GM21367 (cell line): ENCODE results near the gene TMEM131L.
A peak's percentile ranks its signal among the peaks of the same experiment; 100 is the strongest.
"Not testable (repeated sequence)": the region's sequence is repeated elsewhere in the genome, so short reads cannot be mapped to it uniquely, and the experiment has no call there.

ENCODE experiments used
- ATAC-seq: cut with Tn5 transposase; IDR thresholded peaks from one replicate; pipeline ENCODE4 v1.9.1; 2021; ENCODE audit not compliant: unreplicated experiment

Gene TMEM131L

GRCh38 chr4:153497988-153498967, 32.1 kb downstream of the TMEM131L start:
- ATAC-seq = peak; percentile 69

GRCh38 chr4:153499005-153499404, 32.8 kb downstream of the TMEM131L start:
- no peak for ATAC-seq

DNA sequence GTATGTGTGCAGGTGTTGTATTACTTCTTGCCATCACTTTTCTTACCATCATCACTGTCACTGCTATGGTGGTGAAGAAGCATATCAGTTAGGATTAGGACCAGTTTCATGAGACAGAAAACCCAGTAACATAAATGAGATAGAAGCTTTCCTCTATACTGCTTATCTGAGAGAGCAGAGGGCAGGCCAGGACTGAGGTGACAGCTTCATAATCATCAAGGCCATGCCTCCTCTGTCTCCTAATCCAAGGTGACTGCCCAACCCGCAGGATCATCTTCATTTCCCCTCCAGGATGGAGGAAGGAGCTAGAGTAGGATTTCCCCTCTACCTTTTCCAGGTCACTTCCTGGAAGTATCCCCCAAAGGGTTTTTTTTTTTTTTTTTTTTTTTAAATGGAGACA, 35.4 kb downstream of the TMEM131L start:
- ATAC-seq = no peak

- ATAC-seq = no peak
Measured at GRCh38 chr4:153502584-153502983, 36.4 kb downstream of the TMEM131L start.

DNA sequence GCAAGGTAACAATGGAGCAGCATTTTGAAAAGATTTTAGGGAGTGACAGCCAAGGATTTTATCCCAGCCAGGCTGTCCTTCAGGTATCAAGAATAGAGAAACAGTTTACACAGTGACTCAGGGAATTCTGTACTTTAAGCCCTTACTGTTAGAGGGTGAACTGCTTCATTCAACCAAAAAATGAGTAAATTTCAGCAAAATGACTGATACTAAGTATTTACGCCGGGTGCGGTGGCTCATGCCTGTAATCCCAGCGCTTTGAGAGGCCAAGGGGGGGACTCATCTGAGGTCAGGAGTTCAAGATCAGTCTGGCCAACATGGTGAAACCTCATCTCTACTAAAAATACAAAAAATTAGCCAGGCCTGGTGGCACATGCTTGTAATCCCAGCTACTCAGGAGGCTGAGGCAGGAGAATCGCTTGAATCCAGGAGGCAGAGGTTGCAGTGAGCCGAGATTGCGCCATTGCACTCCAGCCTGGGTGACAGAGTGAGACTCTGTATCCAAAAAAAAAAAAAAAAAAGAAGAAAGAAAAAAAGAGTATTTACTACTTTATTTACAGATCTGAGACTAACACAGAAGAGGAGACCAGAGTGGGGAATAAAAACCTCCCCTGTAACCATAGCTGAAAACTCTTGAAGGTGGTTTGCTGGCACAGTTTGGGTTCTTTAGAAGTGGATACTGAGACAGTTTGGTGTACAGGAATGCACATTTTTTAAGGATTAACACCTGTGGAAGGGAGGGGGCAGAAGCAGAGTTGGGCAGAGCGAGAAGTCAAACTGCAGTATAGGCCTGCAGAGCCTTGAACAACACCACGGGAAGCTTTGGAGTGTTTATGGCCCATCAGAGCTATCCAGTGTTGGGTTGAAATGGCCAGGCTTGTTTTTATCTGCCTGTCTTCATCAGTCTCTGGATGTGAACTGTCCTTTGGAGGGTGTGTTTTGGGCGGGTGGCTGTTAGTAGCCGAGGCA, 40.5 kb downstream of the TMEM131L start:
- ATAC-seq = no peak

- ATAC-seq = no peak
Measured at GRCh38 chr4:153507310-153508073, 41.3 kb downstream of the TMEM131L start.

GRCh38 chr4:153509212-153509611, 43.1 kb downstream of the TMEM131L start:
- not testable (repeated sequence) for ATAC-seq

- no peak for ATAC-seq
Measured at GRCh38 chr4:153509724-153510123, 43.6 kb downstream of the TMEM131L start.

- ATAC-seq = no peak
Measured at GRCh38 chr4:153510252-153511001, 44.3 kb downstream of the TMEM131L start.

DNA sequence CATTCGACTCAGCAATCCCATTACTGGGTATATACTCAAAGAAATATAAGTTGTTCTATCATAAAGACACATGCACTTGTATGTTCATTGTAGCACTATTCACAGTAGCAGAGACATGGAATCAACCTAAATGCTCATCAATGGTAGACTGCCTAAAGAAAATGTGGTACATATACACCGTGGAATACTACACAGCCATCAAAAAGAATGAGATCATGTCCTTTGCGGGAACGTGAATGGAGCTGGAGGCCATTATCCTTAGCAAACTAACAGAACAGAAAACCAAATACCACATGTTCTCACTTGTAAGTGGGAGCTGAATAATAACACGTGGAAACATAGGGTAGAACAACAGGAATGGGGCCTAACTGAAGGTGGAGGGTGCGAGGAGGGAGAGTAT, 44.9 kb downstream of the TMEM131L start:
- no peak for ATAC-seq

DNA sequence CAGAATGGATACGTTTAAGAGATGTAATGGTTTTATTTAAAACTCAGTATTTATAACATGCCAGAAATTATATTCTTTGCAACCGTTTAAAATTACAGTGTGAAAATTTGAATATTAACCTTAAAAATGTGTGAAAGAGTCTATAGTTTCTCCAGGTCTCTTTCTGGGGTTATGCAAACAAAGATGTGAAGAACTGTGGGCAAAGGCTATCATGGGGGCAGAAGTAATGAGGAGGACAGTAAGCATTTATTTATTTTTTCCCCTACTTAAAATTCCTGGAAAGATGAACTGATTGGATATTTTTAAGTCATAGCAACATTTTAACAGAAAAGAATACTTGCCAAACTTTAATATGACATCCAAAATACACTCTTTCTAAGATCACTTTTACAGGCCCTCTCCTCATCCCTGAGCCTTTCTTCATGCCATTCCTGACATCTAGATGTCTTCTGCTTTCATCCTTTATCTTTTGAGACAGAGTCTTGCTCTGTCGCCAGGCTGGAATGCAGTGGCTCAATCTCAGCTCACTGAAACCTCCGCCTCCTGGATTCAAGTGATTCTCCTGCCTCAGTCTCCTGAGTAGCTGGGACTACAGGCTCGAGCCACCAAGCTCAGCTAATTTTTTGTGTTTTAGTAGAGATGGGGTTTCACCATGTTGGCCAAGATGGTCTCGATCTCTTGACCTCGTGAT, 46.1 kb downstream of the TMEM131L start:
- no peak for ATAC-seq

DNA sequence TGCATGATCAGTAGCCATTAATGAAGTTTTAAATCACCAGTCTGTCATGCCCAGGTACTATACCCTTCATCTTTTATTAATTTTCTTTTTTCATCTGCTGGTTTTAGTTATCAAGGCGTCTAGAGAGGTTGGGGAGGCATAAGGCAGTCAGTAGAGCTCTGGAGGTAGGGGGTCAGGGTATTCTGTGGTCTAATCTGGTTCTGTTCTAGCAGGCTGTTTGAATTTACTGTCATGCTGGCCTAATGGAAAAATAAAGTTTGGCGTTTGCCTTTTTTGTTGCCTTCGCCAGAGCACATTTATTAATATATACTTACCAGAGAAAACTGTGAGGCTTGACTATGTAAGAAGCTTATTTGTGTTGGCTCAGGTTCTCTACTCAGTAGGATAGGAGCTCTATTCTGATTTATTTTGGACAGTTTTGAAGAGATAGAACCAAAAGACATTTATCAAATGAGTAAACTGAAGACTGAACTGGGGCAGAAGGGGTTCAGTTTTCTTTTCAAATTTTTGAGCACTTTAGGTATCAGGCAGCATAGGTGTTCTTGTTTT, 46.9 kb downstream of the TMEM131L start:
- ATAC-seq = no peak

GRCh38 chr4:153513596-153513995, 47.4 kb downstream of the TMEM131L start:
- no peak for ATAC-seq

DNA sequence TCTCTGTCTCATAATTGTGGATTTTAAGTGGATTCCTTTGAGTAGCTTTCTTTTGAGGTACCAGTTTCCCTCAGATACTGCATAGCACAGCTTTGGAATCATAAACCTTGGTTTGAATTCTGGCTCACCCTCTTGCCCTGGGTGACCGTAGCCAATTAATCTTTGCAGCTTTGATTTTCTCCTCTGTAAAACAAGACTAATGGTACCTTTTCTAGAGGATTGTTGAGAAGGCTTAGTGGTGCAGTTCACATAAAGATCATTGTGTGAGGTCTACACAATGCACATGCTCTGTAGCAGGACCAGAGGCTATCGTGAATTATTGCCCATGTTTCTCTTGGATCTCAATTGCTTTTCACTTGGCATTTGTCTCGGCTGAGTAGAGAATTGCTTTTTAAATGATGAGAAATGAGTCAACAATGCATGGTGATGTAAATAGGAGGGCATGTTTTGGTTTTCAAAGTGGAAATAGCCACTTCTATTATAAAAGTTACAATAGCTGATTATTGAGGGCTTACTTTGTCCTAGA, 47.9 kb downstream of the TMEM131L start:
- ATAC-seq = no peak

GRCh38 chr4:153514688-153515426, 48.7 kb downstream of the TMEM131L start:
- ATAC-seq = no peak

- ATAC-seq = no peak
Measured at GRCh38 chr4:153517159-153517558, 51.0 kb downstream of the TMEM131L start.

DNA sequence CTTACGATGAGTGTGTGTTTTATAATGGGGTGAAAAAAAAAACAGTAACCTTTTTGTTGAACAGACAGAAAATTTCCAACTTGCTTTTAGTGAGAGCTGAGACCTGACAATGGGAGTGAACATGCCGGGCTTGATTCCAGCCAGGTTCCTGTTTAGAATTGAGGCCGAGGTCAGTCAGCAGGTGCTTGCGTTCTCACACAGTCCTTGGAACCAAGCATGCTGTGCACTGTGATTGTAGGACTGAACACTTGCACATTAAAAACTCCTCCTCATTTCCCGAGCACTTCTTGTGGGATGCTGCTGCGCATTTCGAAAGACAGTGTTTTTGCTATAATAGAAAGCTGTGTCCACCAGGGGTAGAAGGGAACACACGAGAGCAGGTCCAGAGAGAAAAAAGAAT, 51.8 kb downstream of the TMEM131L start:
- ATAC-seq = no peak
